Measurements from ENCODE around the gene HNRNPD.

Gene HNRNPD

DNA sequence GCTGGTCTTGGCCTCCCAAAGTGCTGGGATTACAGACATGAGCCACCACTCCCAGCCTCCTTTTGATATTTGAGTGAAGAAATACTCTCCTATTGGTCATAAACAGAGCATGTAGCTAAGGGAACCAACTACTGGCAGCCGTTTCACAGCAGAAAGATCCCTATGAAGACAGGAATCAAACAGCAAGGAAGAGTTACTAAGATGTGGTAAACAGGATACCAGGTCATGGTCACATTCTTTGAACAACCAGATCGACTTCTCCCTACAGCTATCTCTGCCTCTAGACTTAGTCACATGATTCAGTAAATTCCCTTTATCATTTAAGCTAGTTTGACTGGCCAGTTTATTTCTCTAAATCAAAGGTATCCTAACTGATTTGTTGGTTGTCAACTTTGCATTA is 9.0 kb upstream of the HNRNPD start:
- no peak overlapping the region for H2AFZ ChIP-seq (ENCODE audit: low read depth)
- H3K36me3 ChIP-seq (ENCODE audit: insufficient read depth), result no peaks in the 10 kb centered on the region
- no peak overlapping the region for H3K4me3 ChIP-seq (IDR thresholded peaks at IDR 0.05; ENCODE audit: insufficient read depth, low read depth, low read length)
- no peaks in the 10 kb centered on the region for H4K20me1 ChIP-seq (ENCODE audit: insufficient read depth)
- H3K4me1 ChIP-seq (ENCODE audit: low read depth, poor library complexity, severe bottlenecking), result no peaks in the 10 kb centered on the region
- no peaks in the 10 kb centered on the region for H3K27me3 ChIP-seq (ENCODE audit: insufficient read depth, low read depth)
- TF ChIP-seq, protein P1, sequence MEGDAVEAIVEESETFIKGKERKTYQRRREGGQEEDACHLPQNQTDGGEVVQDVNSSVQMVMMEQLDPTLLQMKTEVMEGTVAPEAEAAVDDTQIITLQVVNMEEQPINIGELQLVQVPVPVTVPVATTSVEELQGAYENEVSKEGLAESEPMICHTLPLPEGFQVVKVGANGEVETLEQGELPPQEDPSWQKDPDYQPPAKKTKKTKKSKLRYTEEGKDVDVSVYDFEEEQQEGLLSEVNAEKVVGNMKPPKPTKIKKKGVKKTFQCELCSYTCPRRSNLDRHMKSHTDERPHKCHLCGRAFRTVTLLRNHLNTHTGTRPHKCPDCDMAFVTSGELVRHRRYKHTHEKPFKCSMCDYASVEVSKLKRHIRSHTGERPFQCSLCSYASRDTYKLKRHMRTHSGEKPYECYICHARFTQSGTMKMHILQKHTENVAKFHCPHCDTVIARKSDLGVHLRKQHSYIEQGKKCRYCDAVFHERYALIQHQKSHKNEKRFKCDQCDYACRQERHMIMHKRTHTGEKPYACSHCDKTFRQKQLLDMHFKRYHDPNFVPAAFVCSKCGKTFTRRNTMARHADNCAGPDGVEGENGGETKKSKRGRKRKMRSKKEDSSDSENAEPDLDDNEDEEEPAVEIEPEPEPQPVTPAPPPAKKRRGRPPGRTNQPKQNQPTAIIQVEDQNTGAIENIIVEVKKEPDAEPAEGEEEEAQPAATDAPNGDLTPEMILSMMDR (conservative IDR thresholded peaks at IDR 0.05; ENCODE audit: low read depth, low read length), result no peak
- no peak overlapping the region for H3K4me2 ChIP-seq
- no peak overlapping the region for H3K27ac ChIP-seq
- H3K9ac ChIP-seq, result no peak overlapping the region
- H3K79me2 ChIP-seq (ENCODE audit: insufficient read depth, low read depth), result peaks cover 2% of the 10 kb centered on the region; the same call in 1 of the 2 replicates

DNA sequence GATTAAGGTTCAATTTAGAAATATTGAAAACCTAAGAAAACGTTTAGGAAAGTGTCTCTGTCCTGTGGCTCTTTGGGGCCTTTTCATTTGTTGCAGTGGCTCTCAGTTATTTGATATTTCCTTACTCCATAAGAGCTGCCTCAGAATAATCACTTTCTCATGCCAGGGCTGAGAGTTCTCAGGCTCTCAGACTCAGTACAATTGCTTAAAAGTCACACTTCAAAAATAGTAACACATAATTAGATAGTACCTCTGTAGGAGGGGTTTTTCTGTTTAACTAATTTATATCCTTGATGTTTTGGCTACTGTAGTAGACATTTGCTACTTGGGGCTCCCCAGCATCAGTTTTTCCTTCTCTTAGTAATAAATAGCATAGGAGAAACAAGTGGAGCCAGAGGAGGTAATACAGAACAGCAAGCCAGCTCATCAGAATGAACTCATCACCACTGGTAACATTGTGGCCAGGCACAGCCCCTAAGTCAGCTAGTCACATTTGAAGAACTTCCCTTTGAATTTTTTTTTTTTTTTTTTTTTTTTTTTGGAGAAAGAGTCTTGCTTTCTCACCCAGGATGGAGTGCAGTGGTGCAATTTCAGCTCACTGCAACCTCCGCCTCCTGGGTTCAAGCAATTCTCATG is 8.0 kb upstream of the HNRNPD start:
- no peaks in the 10 kb centered on the region for H3K4me1 ChIP-seq (ENCODE audit: low read depth, poor library complexity, severe bottlenecking)
- H3K4me3 ChIP-seq (IDR thresholded peaks at IDR 0.05; ENCODE audit: insufficient read depth, low read depth, low read length), result no peak overlapping the region
- H3K27ac ChIP-seq, result no peak overlapping the region
- no peaks in the 10 kb centered on the region for H3K36me3 ChIP-seq (ENCODE audit: insufficient read depth)
- no peak overlapping the region for H3K9ac ChIP-seq
- no peak overlapping the region for H3K4me2 ChIP-seq
- peaks cover 12% of the 10 kb centered on the region; the same call in 1 of the 2 replicates for H3K79me2 ChIP-seq (ENCODE audit: insufficient read depth, low read depth)
- TF ChIP-seq, protein P1 (conservative IDR thresholded peaks at IDR 0.05; ENCODE audit: low read depth, low read length), result no peak
- H3K27me3 ChIP-seq (ENCODE audit: insufficient read depth, low read depth), result no peaks in the 10 kb centered on the region
- H4K20me1 ChIP-seq (ENCODE audit: insufficient read depth), result no peaks in the 10 kb centered on the region
- H2AFZ ChIP-seq (ENCODE audit: low read depth), result no peak overlapping the region

DNA sequence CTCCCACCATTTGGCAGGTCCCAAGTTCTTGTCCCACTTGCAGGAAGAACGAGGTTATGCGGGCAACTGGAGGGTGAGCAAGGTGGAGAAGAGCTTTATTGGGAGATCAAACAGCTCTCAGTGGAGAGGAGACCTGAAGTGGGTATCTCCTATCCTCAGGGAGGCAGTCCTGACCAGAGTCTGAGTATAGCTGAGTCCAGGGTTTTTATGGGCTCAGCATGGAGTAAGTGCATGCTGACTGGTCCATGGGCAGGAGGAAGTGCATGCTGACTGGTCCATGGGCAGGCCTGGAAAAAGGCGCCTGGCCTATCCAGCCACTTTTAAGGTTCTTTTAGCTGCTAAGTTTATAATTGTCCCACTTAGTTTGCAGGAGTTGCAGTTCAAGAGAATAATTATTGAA is 7.4 kb upstream of the HNRNPD start:
- H3K4me3 ChIP-seq (IDR thresholded peaks at IDR 0.05; ENCODE audit: insufficient read depth, low read depth, low read length), result no peak overlapping the region
- peaks cover 4% of the 10 kb centered on the region for H3K4me1 ChIP-seq (ENCODE audit: low read depth, poor library complexity, severe bottlenecking)
- H3K36me3 ChIP-seq (ENCODE audit: insufficient read depth), result no peaks in the 10 kb centered on the region
- no peak overlapping the region for H2AFZ ChIP-seq (ENCODE audit: low read depth)
- no peaks in the 10 kb centered on the region for H4K20me1 ChIP-seq (ENCODE audit: insufficient read depth)
- no peak overlapping the region for H3K4me2 ChIP-seq
- TF ChIP-seq, protein P1 (conservative IDR thresholded peaks at IDR 0.05; ENCODE audit: low read depth, low read length), result no peak
- no peaks in the 10 kb centered on the region for H3K27me3 ChIP-seq (ENCODE audit: insufficient read depth, low read depth)
- H3K9ac ChIP-seq, result no peak overlapping the region
- H3K27ac ChIP-seq, result no peak overlapping the region
- peaks cover 17% of the 10 kb centered on the region; the same call in 1 of the 2 replicates for H3K79me2 ChIP-seq (ENCODE audit: insufficient read depth, low read depth)

DNA sequence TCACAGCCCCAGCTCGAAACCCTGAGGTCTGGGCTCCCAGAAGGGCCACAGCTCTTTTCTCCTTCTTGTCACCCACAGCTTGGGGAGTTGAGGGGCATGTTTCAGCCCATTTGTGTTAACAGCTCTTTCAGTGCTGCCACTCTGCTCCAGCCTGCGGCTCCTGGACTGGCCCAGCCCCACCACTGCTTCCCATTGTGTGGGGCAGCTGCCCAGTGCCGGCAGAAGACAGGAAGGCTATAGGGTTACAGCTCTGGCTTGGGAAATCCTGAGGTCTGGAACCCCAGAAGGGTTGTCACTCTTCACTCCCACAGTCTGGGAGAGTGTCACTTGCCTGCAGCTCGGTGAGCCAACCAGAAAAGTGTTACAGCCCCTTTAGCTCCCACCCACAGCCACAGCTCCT is 7.0 kb upstream of the HNRNPD start:
- Histone ChIP-seq H3K27ac (no peak overlapping the region), H3K4me2 (no peak overlapping the region)

More for the DNA sequence above, 7.0 kb upstream of the HNRNPD start:
- Histone ChIP-seq H3K79me2 (ENCODE audit: insufficient read depth, low read depth) (peaks cover 21% of the 10 kb centered on the region), H4K20me1 (ENCODE audit: insufficient read depth) (no peaks in the 10 kb centered on the region), H3K9ac (no peak overlapping the region), H3K4me1 (ENCODE audit: low read depth, poor library complexity, severe bottlenecking) (peaks cover 8% of the 10 kb centered on the region), H3K4me3 (IDR thresholded peaks at IDR 0.05; ENCODE audit: insufficient read depth, low read depth, low read length) (no peak overlapping the region), H3K27me3 (ENCODE audit: insufficient read depth, low read depth) (no peaks in the 10 kb centered on the region), H2AFZ (ENCODE audit: low read depth) (no peak overlapping the region), H3K36me3 (ENCODE audit: insufficient read depth) (no peaks in the 10 kb centered on the region)
- TF ChIP-seq, protein P1 (conservative IDR thresholded peaks at IDR 0.05; ENCODE audit: low read depth, low read length), result no peak
